Stimulated activated CD4-positive, alpha-beta T cell treated with anti-CD3 and anti-CD28 coated beads, Interleukin-1b, Interleukin-23, amount 100 ng/mL, for 48 hours (primary cell): ENCODE results near the gene NDUFS7.

Experiments used
- DNase-seq: peaks from one replicate; pipeline ENCODE4 v3.0.0-alpha.2; 2020

The NDUFS7 gene

DNA sequence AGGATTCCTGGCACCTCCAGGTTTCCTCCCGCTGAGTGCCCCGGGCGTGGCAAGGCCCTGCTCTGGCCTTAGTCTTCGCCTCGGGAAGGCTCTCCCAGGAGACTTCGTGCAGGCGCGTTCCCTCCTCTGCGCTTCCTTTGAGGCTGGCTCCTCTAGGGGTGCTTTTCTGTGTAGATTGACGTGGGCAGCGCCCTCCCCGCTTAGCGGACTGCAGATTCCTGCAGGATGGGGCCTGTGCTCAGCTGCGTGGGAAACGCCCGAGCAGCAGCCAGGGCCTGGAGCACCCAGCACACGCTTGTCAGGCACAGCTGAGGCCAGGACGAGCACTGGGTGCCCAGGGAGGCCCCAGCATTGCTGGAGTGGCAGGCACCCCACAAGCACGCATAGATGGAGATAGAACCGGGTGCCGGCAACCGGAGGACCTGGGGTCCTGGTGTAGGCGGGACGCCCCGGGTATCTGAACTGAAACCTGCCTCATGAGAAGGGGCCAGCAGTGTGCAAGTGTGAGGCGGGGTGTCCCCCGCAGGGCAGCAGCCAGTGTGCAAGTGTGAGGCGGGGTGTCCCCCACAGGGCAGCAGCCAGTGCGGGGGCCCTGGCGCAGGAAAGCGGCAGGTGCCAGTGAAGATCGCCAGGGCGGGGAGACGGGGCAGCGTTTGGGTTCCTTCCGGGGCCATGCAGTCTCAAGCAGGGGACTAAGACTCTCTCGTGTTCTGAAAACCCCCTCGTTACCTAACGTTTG is 3.4 kb downstream of the NDUFS7 start:
- DNase-seq: no peak

GRCh38 chr19:1387684-1388636 is 4.3 kb downstream of the NDUFS7 start:
- DNase-seq: no peak

GRCh38 chr19:1388637-1389026 is 4.9 kb downstream of the NDUFS7 start:
- no peak for DNase-seq

DNA sequence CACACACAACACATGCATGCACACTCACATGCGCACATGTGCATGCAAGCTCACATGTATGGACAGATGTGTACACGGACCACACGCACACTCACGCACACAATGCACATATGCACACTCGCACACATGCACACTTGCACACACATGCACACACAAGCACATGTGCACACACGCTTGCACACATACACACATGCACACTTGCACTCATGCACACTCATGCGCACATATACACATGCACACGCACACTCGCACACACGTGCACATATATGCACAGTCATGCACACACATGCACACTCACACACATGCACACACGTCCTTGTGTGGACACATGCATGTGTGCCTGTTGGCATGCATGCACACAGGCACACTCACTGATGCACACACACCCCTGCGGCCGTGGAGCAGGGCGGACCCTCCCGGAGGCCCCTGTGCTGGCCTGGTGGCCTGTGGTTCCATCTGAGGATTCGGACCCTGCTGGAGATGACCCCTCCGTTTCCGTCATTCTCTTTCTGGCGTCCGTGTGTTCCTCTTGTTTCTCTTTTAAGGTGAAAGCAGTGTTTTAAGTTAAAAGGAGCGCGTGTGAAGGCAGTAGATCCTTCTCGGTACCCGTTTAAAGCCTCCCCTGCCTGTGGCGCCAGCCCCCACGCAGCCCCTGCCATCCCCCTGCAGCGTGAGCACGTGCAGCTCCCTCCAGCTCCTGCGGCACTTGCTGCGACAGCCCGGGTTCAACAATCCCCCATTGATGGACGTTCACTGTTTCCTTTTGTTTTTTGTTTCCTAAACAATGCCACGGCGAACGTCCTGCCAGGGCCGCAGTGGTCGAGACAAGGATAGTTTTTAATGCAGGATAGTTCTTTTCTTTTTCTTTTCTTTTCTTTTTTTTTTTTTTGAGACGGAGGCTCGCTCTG is 5.6 kb downstream of the NDUFS7 start:
- DNase-seq: no peak

DNA sequence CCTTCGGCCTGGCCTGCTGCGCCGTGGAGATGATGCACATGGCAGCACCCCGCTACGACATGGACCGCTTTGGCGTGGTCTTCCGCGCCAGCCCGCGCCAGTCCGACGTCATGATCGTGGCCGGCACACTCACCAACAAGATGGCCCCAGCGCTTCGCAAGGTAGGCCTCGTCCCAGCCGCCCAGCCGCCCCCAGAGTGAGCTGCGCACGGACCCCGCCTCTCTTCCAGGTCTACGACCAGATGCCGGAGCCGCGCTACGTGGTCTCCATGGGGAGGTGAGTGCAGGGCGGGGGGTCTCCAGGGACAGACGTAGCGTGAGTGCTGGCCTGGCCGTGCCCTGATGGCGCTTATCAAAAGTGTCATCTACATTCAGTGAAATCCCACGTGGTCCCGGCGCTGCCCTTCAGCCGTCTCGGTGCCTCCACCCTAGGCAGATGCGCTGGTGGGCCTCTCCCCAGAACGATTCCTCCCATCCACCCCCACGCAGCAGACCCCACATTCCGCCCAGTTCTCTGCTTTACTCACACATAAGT is 7.2 kb downstream of the NDUFS7 start:
- DNase-seq: no peak

GRCh38 chr19:1392407-1392806 is 8.7 kb downstream of the NDUFS7 start:
- DNase-seq: no peak

- DNase-seq: no peak
Observed at GRCh38 chr19:1392939-1393530, 9.3 kb downstream of the NDUFS7 start.

GRCh38 chr19:1393841-1394240 is 10.1 kb downstream of the NDUFS7 start:
- no peak for DNase-seq

- no peak for DNase-seq
Observed at GRCh38 chr19:1394252-1395193, 10.8 kb downstream of the NDUFS7 start.

DNA sequence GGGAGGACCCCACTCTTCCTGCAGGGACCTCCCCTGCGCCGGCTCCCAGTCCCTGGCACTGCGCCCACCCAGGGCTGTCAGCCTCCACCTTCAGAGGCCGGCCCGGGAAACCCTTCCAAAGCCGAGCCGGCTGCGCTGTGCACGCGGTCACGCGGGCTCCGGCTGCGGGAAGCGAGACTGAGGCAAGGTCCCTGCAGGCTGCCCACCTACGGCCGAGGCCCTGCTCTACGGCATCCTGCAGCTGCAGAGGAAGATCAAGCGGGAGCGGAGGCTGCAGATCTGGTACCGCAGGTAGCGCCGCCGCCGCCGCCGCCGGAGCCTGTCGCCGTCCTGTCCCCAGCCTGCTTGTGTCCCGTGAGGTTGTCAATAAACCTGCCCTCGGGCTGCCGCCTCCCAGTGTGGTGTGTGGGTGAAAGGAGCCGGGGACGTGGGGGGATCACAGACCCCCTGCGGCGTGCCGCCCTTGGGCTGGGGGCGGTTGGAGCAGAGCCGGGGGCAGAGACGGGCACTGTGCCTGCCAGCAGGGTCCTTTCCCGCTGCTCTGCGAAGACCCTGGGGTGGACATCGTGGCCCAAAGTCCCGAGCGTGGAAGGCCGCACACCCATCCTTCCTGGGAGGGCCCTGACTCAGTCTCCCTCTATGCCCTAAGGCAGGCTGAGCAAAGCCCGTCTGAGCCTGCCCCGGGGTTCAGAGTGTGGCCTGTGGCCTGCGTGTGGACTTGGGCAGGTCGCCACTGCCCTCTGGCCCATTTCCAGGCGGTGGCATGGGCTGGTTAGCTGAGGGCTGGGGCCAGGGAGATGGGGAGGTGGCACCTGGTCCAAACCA is 11.7 kb downstream of the NDUFS7 start:
- no peak for DNase-seq

DNA sequence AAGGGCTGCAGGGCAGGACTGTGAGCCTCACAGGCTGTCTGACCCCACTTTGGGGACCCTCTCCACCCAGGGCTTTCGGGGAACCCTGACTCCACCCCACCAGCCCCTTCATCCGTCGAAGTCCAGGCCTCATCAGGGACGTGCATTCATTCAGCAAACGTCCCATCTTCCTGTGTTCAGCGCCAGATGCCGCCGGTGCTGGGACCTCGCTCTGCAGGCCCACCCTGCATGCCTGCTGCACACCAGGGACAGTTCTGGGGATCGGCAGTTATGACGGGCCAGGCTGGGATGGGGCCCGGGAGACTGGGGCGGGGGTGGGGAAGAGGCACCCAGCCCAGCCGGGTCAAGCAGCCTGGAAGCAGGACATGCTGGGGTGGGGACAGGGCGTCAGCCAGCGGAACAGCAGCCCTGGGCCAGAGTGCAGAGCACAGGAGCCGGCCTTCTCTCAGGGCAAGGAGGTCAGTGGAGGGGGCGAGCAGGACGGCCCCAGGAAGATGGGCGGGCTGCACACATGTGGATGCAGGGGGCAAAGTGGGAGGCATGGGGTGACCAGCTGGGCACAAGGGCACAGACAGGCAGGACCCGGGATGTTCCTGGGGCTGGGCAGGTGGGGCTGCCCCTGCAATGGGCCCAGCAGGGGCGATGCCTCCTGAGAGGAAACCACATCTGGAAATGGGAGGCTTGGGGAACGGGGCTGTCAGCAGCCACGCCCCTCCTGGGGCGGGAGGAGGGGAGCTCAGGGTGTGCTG is 12.5 kb downstream of the NDUFS7 start:
- DNase-seq: no peak

- no peak for DNase-seq
Observed at GRCh38 chr19:1396768-1397679, 13.3 kb downstream of the NDUFS7 start.

GRCh38 chr19:1397838-1398237 is 14.1 kb downstream of the NDUFS7 start:
- DNase-seq: no peak

- no peak for DNase-seq
Observed at GRCh38 chr19:1399079-1399478, 15.4 kb downstream of the NDUFS7 start.

- DNase-seq: no peak
Observed at GRCh38 chr19:1399745-1400144, 16.0 kb downstream of the NDUFS7 start.

GRCh38 chr19:1400281-1401137 is 16.8 kb downstream of the NDUFS7 start:
- DNase-seq: no peak
